ENCODE measurements around the gene NUTM2G. TPM values are rescaled to one million over a fixed set of nuclear protein-coding genes. Genes with fewer than 3 reads are reported as not detected.

Gene NUTM2G
- total and polyA plus RNA-seq, 2 of the 4 experiments (the other 2 are of a cell fraction) = not detected

- Histone ChIP-seq H4K91ac (ENCODE audit: insufficient read depth, low read depth, low read length) (no peak overlapping the region), H3K18ac (ENCODE audit: low read depth, low read length) (no peak overlapping the region), H3K4ac (ENCODE audit: low read depth, low read length) (no peak overlapping the region), H2BK20ac (ENCODE audit: low read depth, low read length) (no peak overlapping the region), H3K9me3 (ENCODE audit: control insufficient read depth, insufficient read depth, low read length) (no peaks in the 10 kb centered on the region), H2BK15ac (ENCODE audit: low read depth, low read length) (no peak overlapping the region), H4K8ac (ENCODE audit: low read depth in 2 of 2, low read length in 2 of 2) (no peak overlapping the region), H2BK120ac (ENCODE audit: low read depth, low read length) (no peak overlapping the region), H3K27ac (ENCODE audit: insufficient read depth, low read length) (no peak overlapping the region), H3K9ac (ENCODE audit: low read depth, low read length) (no peak overlapping the region), H3K79me1 (ENCODE audit: low read depth in 1 of 2, low read length in 2 of 2) (0 out of 4 replicates have a peak, but pooled peaks cover 0 to 4% of the 10 kb centered on the region in 2 experiments), H4K5ac (ENCODE audit: low read depth, low read length) (no peak overlapping the region), H2AK9ac (replicated peaks; ENCODE audit: low read depth, low read length, poor library complexity) (no peak overlapping the region), H3K14ac (replicated peaks; ENCODE audit: low read depth, low read length) (no peak overlapping the region), H3K56ac (ENCODE audit: extremely low read depth, insufficient read depth, low read length) (no peak overlapping the region), H3K4me3 (ENCODE audit: insufficient read depth, low read depth, low read length) (no peak overlapping the region), H3K9me1 (ENCODE audit: insufficient read depth, low read length) (peaks cover 5% of the 10 kb centered on the region), H3K4me1 (ENCODE audit: control insufficient read depth, insufficient read depth, low read length) (peaks cover 5% of the 10 kb centered on the region), H2AFZ (replicated peaks; ENCODE audit: low read length, poor library complexity) (no peak overlapping the region), H3K23ac (ENCODE audit: low read depth, low read length) (no peak overlapping the region), H2BK5ac (ENCODE audit: low read depth, low read length, poor library complexity, severe bottlenecking) (no peak overlapping the region), H2AK5ac (ENCODE audit: low read depth, low read length) (no peak overlapping the region), H3K36me3 (ENCODE audit: control insufficient read depth, insufficient read depth, low read length) (no peaks in the 10 kb centered on the region), H4K20me1 (ENCODE audit: insufficient read depth, low read length) (no peaks in the 10 kb centered on the region), H3K4me2 (ENCODE audit: low read depth, low read length) (peak overlapping the region; percentile 20; the same call in 1 of the 2 replicates), H3K27me3 (ENCODE audit: control insufficient read depth, insufficient read depth, low read length) (no peaks in the 10 kb centered on the region)
- in situ Hi-C loops (cut with MboI; ENCODE audit: low sequenced_read_pairs) = no loop called here
- intact Hi-C loops (cut with micrococcal nuclease) = no loop called here
- dilution Hi-C loops (cut with HindIII; ENCODE audit: low sequenced_read_pairs, unreplicated experiment) = no loop called here
- DNase-seq = peak; percentile 82
- ChIA-PET CTCF (no interaction called here), POLR2A (ENCODE audit: unreplicated experiment) (no interaction called here)
- no CpG with 5 or more reads among the region's 2 CpGs for WGBS, 2 experiments (ENCODE audit: extremely low coverage in 2 of 2, insufficient read length in 1 of 2)
- peak; percentile 85 for ATAC-seq (ENCODE audit: low read depth)
- no TSS peak for BruUV-seq (replicated peaks)
- TF ChIP-seq RCOR1 (IDR thresholded peaks at IDR 0.05; ENCODE audit: insufficient replicate concordance, low read length) (peak; percentile 66), FOS (IDR thresholded peaks at IDR 0.05; ENCODE audit: low read depth, low read length) (0 out of 2 replicates have a peak, but pooled peaks have one; percentile 27), NFE2L2 (IDR thresholded peaks at IDR 0.05; ENCODE audit: low read depth, low read length) (no peak)
These were observed 44.2 kb upstream of the NUTM2G start for GRCh38 chr9:96884443-96884842.
